ENCODE measurements around the gene SUGT1.

SUGT1 gene

GRCh38 chr13:52737965-52738364 is 85.3 kb downstream of the SUGT1 start:
- DNase-seq (ENCODE audit: low read depth in 3 of 3), result no peak

- peak in 1 of 3 experiments; percentile 5 for DNase-seq (ENCODE audit: low read depth in 3 of 3)
Measured at GRCh38 chr13:52738719-52739467, 86.3 kb downstream of the SUGT1 start.

GRCh38 chr13:52739468-52740071 is 86.9 kb downstream of the SUGT1 start, which contains the start of gene CNMD:
Gene CNMD, minus strand, starts transcription at chr13:52739820. Its CDS starts 119 bp downstream, at chr13:52739701.
- DNase-seq (ENCODE audit: low read depth in 3 of 3), result no peak

DNA sequence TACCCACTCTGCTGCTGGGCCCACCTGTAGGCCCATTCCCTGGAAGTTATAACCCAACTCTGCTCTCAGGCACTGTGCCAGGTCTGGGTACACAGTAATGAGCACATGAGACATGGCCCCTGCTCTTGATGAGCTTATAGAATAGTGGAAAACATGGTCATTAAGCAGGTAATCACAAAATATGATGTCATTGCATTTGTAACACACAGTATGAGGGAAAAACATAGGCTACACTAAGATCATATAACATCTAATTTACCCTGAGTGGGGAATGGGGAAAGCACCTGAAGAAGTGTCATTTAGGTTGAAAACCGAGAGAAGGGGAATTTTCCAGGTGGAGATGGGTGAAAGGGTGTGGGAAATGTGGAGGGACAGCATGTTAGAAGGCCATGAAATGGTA is 90.9 kb downstream of the SUGT1 start:
- DNase-seq (ENCODE audit: low read depth in 3 of 3), result no peak

DNA sequence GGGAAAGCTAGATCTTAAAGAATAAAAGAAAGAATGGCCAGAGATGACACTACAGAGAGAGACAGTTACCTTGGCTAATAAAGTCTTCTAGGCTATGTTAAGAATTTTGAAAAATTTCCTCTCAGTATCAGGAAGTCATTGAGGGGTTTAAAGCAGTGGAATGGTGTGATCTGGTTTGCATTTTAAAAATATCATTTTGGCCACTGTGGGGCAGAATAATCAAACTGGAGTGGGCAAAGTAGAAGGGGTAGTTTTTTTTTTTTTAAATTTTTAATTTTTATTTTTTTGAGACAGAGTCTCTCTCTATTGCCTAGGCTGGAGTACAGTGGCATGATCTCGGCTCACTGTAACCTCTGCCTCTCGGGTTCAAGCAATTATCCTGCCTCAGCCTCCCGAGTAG is 91.4 kb downstream of the SUGT1 start:
- no peak for DNase-seq (ENCODE audit: low read depth in 3 of 3)

- DNase-seq (ENCODE audit: low read depth in 3 of 3), result no peak
Measured at GRCh38 chr13:52744842-52745375, 92.3 kb downstream of the SUGT1 start.

DNA sequence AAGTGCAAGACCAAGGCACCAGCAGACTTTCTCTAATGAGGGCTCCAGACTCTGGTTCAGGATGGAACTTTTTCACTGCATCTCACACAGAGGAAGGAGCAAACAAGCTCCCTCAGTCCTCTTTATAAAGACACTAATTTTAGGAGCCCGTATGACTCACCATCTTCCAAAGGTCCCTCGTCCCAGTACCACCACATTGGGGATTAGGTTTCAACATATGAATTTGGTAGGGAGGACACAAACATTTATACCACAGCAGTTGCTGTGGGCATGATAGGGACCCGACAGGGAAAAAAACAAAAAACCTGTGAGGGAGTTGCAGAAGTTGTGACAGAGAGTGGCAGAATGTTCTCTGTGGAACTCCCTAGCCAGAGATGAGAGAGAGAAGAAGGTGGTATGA is 93.5 kb downstream of the SUGT1 start:
- no peak for DNase-seq (ENCODE audit: low read depth in 3 of 3)

GRCh38 chr13:52749419-52749818 is 96.8 kb downstream of the SUGT1 start:
- no peak for DNase-seq (ENCODE audit: low read depth in 3 of 3)
